Testis (tissue), 3 donors: Measurements from ENCODE around the gene MYO1A. TPM values are rescaled to one million over a fixed set of nuclear protein-coding genes. Genes with fewer than 3 reads are reported as not detected.
A peak's percentile ranks its signal among the peaks of the same experiment; 100 is the strongest.

Source experiments
- DNase-seq: peaks from one replicate; pipeline ENCODE4 v3.0.0-alpha.2; 2019
- H3K27ac ChIP-seq, 2 donors: fragments of 200-600 bp; sonication (generic); one replicate each; pipeline ENCODE4 v1.5.1; 2019
- H3K27me3 ChIP-seq: fragments of 200-600 bp; sonication (generic); one replicate; pipeline ENCODE4 v1.5.1; 2019
- H3K36me3 ChIP-seq: fragments of 200-600 bp; sonication (generic); one replicate; pipeline ENCODE4 v1.5.1; 2017; ENCODE audit warnings: low read depth; ENCODE audit errors: missing control alignments
- H3K4me1 ChIP-seq: fragments of 200-600 bp; sonication (generic); one replicate; pipeline ENCODE4 v1.5.1; 2019
- H3K4me3 ChIP-seq, 2 donors: fragments of 200-600 bp; sonication (generic); one replicate each; pipeline ENCODE4 v1.5.1; 2017 to 2019
- H3K9me3 ChIP-seq: fragments of 200-600 bp; sonication (generic); one replicate; pipeline ENCODE4 v1.5.1; 2017
- POLR2A ChIP-seq: fragments of 450-650 bp; IDR thresholded peaks from one replicate; pipeline ENCODE4 v1.6.1; 2017; ENCODE audit warnings: antibody characterized with exemption, mild to moderate bottlenecking, moderate library complexity
- WGBS, 2 donors: methylation state at CpG; one replicate each; pipeline ENCODE4 v1.1.5; 2018; 5-methylcytosine and 5-hydroxymethylcytosine counted together
- intact Hi-C: fragments of 100-400 bp; cut with DNase I; formaldehyde crosslinking; loops from one replicate; pipeline ENCODE4 v1.15.1; 2023; ENCODE audit warnings: low total_unique reads
- polyA plus RNA-seq: library from polyadenylated mRNA; stranded (reverse); fragments of 350-450 nt; fragmentation: Illumina TruSeq; extraction: RNeasy Lipid Tissue Mini Kit (QIAGEN cat#74804); gene quantifications from one replicate; pipeline ENCODE4 v1.2.3, GENCODE V29; 2014; ENCODE audit warnings: low read depth, low replicate concordance; ENCODE audit not compliant: insufficient read depth
- total RNA-seq, 2 donors: library from RNA; depleted of rRNA; stranded (reverse); fragments of >200 nt; gene quantifications; one replicate each; pipeline ENCODE4 v1.2.3, GENCODE V29; 2016
- TF ChIP-seq, protein P1 (sequence below), 3 experiments: fragments of 450-650 bp in 2 of 3; fragments of 200-600 bp in 1 of 3; sonication (generic) in 1 of 3; IDR thresholded peaks; one replicate each; pipeline ENCODE4 v1.5.1; 2016 to 2019; ENCODE audit warnings: antibody characterized with exemption in 3 of 3, mild to moderate bottlenecking in 2 of 3, moderate library complexity in 1 of 3

Gene MYO1A
- total and polyA plus RNA-seq, 3 donors from 2014 or later = 5.4 to 7.6 (median 5.9) TPM

DNA sequence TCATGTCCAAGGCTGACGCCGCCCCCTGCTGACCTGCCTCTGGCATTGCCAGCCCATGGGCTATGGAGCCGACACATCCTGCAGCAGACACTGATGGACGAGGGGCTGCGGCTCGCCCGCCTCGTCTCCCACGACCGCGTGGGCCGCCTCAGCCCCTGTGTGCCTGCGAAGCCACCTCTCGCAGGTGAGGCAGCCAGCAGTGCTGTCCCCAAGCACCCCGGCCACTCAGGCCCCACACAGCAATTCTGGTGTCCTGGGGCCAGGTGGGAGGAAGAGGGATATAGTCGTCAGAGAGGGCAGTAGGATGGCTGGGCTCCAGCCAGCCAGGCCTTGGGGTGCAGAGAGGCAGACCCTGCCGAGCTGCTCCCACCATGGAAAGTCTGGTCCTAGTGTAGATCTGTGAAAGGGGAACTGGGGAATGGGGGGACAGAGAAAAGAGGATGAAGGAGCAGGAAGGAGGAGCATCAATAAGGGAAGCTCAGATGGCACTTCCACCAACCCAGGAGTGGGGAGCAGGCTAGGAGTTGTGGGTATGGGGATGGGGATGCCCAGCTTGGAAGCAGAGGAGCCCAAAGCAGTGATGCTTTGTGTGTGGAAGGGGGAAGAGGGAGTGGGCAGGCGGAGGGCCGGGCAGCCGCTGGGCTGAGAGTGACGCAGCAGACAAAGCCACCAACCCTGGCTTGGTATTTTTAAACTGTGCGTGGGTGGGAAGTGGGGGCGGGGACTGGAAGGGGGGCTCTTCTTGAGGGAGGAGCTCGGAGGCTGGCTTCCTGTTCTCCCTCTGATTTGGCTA lies 43.7 kb upstream of the MYO1A start:
- WGBS, 2 donors = 23 to 37% methylated on average over 12 to 15 of the region's 24 CpGs
- Histone ChIP-seq H3K27ac (peak overlapping the region; percentile 55 to 100), H3K9me3 (no peaks in the 10 kb centered on the region), H3K4me3 (no peak overlapping the region), H3K36me3 (no peaks in the 10 kb centered on the region), H3K27me3 (no peaks in the 10 kb centered on the region), H3K4me1 (peaks cover 38% of the 10 kb centered on the region)
- intact Hi-C loops = no loop called here
- DNase-seq = peak; percentile 81
- no peak for TF ChIP-seq POLR2A
- TF ChIP-seq, protein P1, sequence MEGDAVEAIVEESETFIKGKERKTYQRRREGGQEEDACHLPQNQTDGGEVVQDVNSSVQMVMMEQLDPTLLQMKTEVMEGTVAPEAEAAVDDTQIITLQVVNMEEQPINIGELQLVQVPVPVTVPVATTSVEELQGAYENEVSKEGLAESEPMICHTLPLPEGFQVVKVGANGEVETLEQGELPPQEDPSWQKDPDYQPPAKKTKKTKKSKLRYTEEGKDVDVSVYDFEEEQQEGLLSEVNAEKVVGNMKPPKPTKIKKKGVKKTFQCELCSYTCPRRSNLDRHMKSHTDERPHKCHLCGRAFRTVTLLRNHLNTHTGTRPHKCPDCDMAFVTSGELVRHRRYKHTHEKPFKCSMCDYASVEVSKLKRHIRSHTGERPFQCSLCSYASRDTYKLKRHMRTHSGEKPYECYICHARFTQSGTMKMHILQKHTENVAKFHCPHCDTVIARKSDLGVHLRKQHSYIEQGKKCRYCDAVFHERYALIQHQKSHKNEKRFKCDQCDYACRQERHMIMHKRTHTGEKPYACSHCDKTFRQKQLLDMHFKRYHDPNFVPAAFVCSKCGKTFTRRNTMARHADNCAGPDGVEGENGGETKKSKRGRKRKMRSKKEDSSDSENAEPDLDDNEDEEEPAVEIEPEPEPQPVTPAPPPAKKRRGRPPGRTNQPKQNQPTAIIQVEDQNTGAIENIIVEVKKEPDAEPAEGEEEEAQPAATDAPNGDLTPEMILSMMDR (IDR thresholded peaks at IDR 0.05) = peak in 2 of 3 experiments; percentile 6 to 29

DNA sequence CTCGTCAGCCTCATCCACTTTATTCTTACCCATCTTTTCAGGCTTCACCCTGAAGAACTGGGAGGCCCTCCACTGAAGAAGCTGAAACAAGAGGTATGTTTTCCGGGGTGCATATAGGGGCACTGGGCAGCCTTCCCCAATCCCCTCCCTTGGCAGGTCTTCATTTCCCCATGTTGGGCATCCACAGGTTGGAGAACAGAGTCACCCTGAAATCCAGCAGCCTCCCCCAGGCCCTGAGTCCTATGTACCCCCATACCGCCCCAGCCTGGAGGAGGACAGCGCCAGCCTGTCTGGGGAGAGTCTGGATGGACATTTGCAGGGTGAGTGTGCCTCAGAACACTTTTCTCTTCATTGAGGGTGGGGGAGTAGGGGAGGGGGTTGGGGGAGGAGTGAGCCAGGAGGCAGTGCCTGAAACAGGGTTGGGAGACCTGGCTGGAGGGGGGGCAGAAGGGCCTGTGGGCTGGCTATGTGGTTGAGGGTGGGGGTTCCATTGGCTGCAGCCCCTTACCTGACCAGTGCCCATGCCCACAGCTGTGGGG lies 43.0 kb upstream of the MYO1A start:
- Histone ChIP-seq H3K4me3 (no peak overlapping the region), H3K36me3 (no peaks in the 10 kb centered on the region), H3K27ac (peak overlapping the region; percentile 55 to 100), H3K27me3 (no peaks in the 10 kb centered on the region), H3K4me1 (peaks cover 38% of the 10 kb centered on the region), H3K9me3 (no peaks in the 10 kb centered on the region)
- 80 to 81% methylated on average over 4 of the region's 4 CpGs for WGBS, 2 donors
- no peak for DNase-seq
- TF ChIP-seq POLR2A = no peak
- TF ChIP-seq, protein P1 (IDR thresholded peaks at IDR 0.05) = no peak
- intact Hi-C loops = no loop called here

DNA sequence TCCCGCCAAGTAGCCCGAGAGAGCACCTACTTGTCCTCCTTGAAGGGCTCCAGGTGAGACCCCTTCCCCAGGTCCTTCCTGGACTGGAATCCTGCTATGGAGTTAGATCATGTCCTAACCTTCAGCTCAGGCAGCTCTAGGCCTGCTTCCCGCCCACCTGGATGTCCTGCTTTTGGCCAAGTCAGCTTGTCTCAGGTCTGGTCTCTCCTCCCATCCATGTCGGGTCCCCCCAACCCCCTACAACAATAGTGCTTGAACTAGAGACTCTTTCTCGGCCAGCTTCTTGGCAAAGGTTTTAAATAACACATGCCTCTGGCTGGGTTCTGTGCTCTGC lies 42.6 kb upstream of the MYO1A start:
- Histone ChIP-seq H3K36me3 (no peaks in the 10 kb centered on the region), H3K4me1 (peaks cover 38% of the 10 kb centered on the region), H3K27ac (peak overlapping the region; percentile 55 to 100), H3K4me3 (no peak overlapping the region), H3K9me3 (no peaks in the 10 kb centered on the region), H3K27me3 (no peaks in the 10 kb centered on the region)
- 78 to 79% methylated on average over 4 to 5 of the region's 5 CpGs for WGBS, 2 donors
- no peak for DNase-seq
- TF ChIP-seq, protein P1 (IDR thresholded peaks at IDR 0.05) = no peak
- TF ChIP-seq POLR2A = no peak
- intact Hi-C loops = no loop called here

DNA sequence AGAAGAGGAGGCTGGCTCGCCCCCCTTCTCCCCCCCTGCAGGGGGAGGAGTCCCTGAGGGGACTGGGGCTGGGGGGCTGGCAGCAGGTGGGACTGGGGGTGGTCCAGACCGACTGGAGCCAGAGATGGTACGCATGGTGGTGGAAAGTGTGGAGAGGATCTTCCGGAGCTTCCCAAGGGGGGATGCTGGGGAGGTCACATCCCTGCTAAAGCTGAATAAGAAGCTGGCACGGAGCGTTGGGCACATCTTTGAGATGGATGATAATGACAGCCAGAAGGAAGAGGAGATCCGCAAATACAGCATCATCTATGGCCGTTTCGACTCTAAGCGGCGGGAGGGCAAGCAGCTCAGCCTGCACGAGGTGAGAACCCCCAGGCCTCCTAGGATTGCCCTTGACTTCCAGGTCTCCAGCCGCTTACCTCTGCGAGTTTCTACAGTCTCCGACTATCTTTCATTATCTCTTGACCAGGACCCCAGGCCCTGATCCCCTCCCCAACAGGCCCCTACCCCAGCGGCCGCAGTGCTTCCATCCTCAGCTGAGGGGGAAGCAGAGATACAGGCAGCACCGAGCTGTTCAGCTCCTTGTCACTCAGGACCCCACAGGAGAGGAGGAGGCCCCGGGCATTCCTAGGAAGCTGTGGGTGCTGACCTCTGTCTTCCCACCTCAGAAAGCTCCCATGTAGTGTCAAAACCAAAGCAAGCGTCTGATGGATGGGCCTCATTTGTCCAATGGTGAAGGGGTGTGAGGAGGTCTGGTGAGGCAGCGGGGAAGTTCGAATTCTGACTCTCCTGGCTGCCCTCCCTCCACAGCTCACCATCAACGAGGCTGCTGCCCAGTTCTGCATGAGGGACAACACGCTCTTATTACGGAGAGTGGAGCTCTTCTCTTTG lies 42.0 kb upstream of the MYO1A start:
- H3K36me3 ChIP-seq = no peaks in the 10 kb centered on the region

More for the DNA sequence above, 42.0 kb upstream of the MYO1A start:
- Histone ChIP-seq H3K27ac (peak overlapping the region; percentile 55 to 100), H3K4me3 (no peak overlapping the region), H3K4me1 (peaks cover 38% of the 10 kb centered on the region), H3K27me3 (no peaks in the 10 kb centered on the region), H3K9me3 (no peaks in the 10 kb centered on the region)
- WGBS, 2 donors = 72 to 73% methylated on average over 21 to 25 of the region's 25 CpGs
- TF ChIP-seq, protein P1 (IDR thresholded peaks at IDR 0.05) = no peak
- no peak for TF ChIP-seq POLR2A
- intact Hi-C loops = no loop called here
- no peak for DNase-seq
